ENCODE measurements around the gene CD163. TPM values are rescaled to one million over a fixed set of nuclear protein-coding genes. Genes with fewer than 3 reads are reported as not detected.

Gene CD163
- total and polyA plus RNA-seq, 5 donors, result 33.3 to 216 (median 136) TPM

DNA sequence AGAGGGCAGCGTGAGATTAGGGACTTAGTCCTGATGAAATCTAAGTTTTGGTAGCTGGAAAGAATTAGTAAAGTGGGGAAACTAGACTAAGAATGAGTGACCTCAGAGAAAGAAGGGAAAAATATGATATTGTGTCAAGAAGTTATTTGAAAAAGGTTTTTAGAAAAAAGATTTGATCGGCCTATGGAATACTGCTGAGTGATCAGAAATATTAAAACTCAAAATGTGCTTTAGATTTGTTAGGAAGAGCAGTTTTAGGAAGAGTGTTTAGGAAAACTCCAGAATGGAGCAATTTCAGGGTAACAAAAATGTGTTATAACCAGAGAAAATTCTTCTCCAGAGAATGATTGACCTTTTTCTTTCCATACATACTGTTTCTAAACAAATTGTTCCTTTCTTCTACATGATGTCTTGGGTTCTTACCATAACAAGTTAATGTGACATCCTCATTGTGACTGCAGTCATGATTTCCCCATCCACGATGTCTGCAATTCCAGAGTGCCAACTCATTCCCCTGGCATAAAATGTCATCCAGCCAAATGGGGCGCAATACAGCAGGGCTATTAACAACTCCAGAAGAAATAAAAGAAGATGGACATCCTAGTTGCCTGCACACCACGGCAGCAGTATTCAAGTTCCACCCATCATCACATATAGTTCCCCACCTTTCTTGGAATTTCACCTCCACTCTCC lies 71.4 kb downstream of the CD163 start:
- WGBS, result 83% methylated on average over 5 of the region's 5 CpGs
- no peaks in the 10 kb centered on the region for H3K27me3 ChIP-seq (ENCODE audit: control insufficient read depth, insufficient read depth)
- intact Hi-C loops (cut with DNase I), result no loop called here
- ATAC-seq (no peak), DNase-seq (no peak)
- no peaks in the 10 kb centered on the region for H3K4me1 ChIP-seq (ENCODE audit: control insufficient read depth, insufficient read depth, low read length)
- H3K9me3 ChIP-seq (ENCODE audit: control insufficient read depth, low read length), result no peaks in the 10 kb centered on the region
- no peak overlapping the region for H3K27ac ChIP-seq (ENCODE audit: low read length)
- H3K4me3 ChIP-seq (ENCODE audit: low read length), result no peak overlapping the region

Other genes starting within 250 kb of the CD163 start
- gene ACSM4, start 199.7 kb downstream of the CD163 start, total RNA-seq, result not detected
- not detected for gene ACSM4, start 199.7 kb downstream of the CD163 start, polyA plus RNA-seq
- gene CD163L1, start 59.6 kb downstream of the CD163 start, total RNA-seq, result 1 to 10 TPM; 1.3 to 5.7 (median 4.2) TPM
- 0.66 TPM for gene CD163L1, start 59.6 kb downstream of the CD163 start, polyA plus RNA-seq
- gene APOBEC1, start 162.1 kb upstream of the CD163 start, total RNA-seq, result not detected
- gene APOBEC1, start 162.1 kb upstream of the CD163 start, polyA plus RNA-seq, result not detected
- under 1 TPM in 1 of 4 donors, not detected in 3; 0.26 TPM for gene GDF3, start 192.0 kb upstream of the CD163 start, total RNA-seq
- gene GDF3, start 192.0 kb upstream of the CD163 start, polyA plus RNA-seq, result 0.32 TPM
- not detected for gene DPPA3, start 207.7 kb upstream of the CD163 start, total RNA-seq
- gene DPPA3, start 207.7 kb upstream of the CD163 start, polyA plus RNA-seq, result not detected
- not detected for gene CLEC4C, start 243.6 kb upstream of the CD163 start, total RNA-seq
- gene CLEC4C, start 243.6 kb upstream of the CD163 start, polyA plus RNA-seq, result not detected